Transverse colon (tissue), 4 donors: Measurements from ENCODE around the gene CRACDL. TPM values are rescaled to one million over a fixed set of nuclear protein-coding genes. Genes with fewer than 3 reads are reported as not detected.

Source experiments
- DNase-seq: peaks from one replicate; pipeline ENCODE4 v3.0.0-alpha.2; 2019
- H3K27ac ChIP-seq, 4 donors: fragments of 200-600 bp; sonication (generic); 2 replicates each; pipeline ENCODE4 v1.5.1; 2016 to 2018; ENCODE audit warnings: inconsistent platforms in 4 of 4
- H3K27me3 ChIP-seq: fragments of 200-600 bp; sonication (generic); 2 replicates; pipeline ENCODE4 v1.5.1; 2017; ENCODE audit warnings: inconsistent platforms
- H3K36me3 ChIP-seq, 4 donors: fragments of 200-600 bp; sonication (generic); 2 replicates each; pipeline ENCODE4 v1.5.1; 2017 to 2019; ENCODE audit warnings: inconsistent platforms in 4 of 4
- H3K4me1 ChIP-seq, 4 donors: fragments of 200-600 bp; sonication (generic); 2 replicates each; pipeline ENCODE4 v1.5.1; 2017 to 2020; ENCODE audit warnings: inconsistent platforms in 4 of 4
- H3K4me3 ChIP-seq, 4 donors: fragments of 200-600 bp; sonication (generic); 1 replicate in 1 of 4; 2 replicates in 3 of 4; pipeline versions ENCODE4 v1.5.1 to v1.6.1; 2017 to 2019; ENCODE audit warnings: inconsistent platforms in 4 of 4
- H3K9me3 ChIP-seq, 2 donors: fragments of 200-600 bp; sonication (generic); 2 replicates each; pipeline ENCODE4 v1.5.1; 2017 to 2019; ENCODE audit warnings: inconsistent platforms in 2 of 2
- CTCF ChIP-seq, 5 experiments: fragments of 200-600 bp in 3 of 5; fragments of 450-650 bp in 2 of 5; sonication (generic) in 3 of 5; IDR thresholded peaks; 1 replicate in 2 of 5; 2 replicates in 3 of 5; pipeline ENCODE4 v1.5.1; 2016 to 2017; ENCODE audit warnings: antibody characterized with exemption in 5 of 5, inconsistent platforms in 3 of 5, mild to moderate bottlenecking in 2 of 5, moderate library complexity in 1 of 5
- EP300 ChIP-seq: sonication (generic); formaldehyde crosslinking; IDR thresholded peaks from one replicate; pipeline ENCODE4 v1.6.1; 2017; ENCODE audit warnings: antibody characterized with exemption, low read depth
- POLR2A ChIP-seq: fragments of 450-650 bp; IDR thresholded peaks from one replicate; pipeline ENCODE4 v1.6.1; 2016; ENCODE audit warnings: antibody characterized with exemption, mild to moderate bottlenecking, moderate library complexity
- POLR2AphosphoS5 ChIP-seq, 3 donors: sonication (generic); formaldehyde crosslinking; IDR thresholded peaks; one replicate each; pipeline ENCODE4 v1.6.1; 2016; ENCODE audit warnings: antibody characterized with exemption in 3 of 3
- WGBS, 2 donors: methylation state at CpG; one replicate each; pipeline ENCODE4 v1.1.5; 2018; ENCODE audit warnings: low coverage in 1 of 2; 5-methylcytosine and 5-hydroxymethylcytosine counted together
- in situ Hi-C, 4 donors: fragments of 200-750 bp; cut with MboI; loops; one replicate each; pipeline versions ENCODE4 v1.15.0 to v1.15.1; 2017; ENCODE audit warnings: low sequenced_read_pairs in 3 of 4, low pct_ligation_motif_present in 1 of 4, low pct_unique_long_range_greater_than_20kb in 1 of 4
- intact Hi-C: fragments of 100-400 bp; cut with DNase I; formaldehyde crosslinking; loops from one replicate; pipeline ENCODE4 v1.15.1; 2023; ENCODE audit warnings: low total_unique reads
- total RNA-seq, 4 donors: library from RNA; depleted of rRNA; stranded (reverse); fragments of >200 nt; gene quantifications; one replicate each; pipeline ENCODE4 v1.1.0, GENCODE V29; 2016

Gene CRACDL
- total RNA-seq, 4 donors from 2014 or later = 15.1 to 21.3 (median 16.9) TPM

DNA sequence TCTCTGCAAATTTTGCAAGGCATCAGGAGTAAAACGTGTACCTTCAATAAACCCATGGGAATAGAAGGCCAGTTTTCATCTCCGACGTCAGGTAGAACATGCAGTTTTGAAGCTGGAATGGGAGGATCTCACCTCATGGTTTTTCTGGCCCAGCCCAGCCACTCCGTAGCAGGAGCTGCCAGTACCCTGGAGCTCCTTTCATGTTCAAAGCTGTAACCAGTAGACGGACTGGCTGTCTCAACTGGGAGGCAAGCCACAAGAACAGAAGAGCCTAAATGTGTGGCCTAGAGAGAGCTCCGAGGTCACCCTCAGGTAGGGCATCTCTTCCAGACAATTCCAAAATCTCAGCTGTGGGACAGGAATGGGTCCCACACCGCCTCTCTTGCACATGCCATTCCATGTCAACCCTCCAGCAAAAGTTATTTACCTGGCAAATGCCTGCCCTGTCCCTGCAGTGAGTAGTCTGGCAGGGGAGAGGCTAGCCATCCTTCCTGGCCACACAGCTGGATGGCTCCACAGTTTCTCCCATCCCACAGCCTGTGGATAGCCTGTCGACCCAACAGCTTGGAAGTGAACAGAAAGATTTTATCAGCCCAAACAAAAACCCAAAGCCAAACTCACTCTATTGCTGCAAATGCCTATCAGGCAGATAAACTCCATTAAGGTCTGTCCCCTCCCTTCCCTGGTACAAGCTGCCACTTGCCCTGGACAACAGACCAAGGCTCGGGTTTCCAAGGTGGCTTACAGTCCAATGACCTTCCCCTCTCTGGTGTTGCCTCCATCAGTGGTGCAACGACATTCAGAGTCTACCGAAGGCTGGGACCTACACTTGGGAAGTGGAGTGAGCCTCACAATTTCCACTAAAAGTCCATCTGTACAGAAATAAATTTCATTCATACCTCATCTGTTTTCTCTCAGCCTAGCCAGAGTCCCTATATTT is 27.8 kb downstream of the CRACDL start:
- Histone ChIP-seq H3K4me1 (peaks cover 0 to 10% (median 9%) of the 10 kb centered on the region in 4 donors), H3K4me3 (no peak overlapping the region), H3K9me3 (no peaks in the 10 kb centered on the region), H3K27ac (no peak overlapping the region), H3K27me3 (no peaks in the 10 kb centered on the region), H3K36me3 (no peaks in the 10 kb centered on the region)
- no peak for TF ChIP-seq POLR2AphosphoS5 (IDR thresholded peaks at IDR 0.05)
- no peak for TF ChIP-seq POLR2A
- TF ChIP-seq CTCF (IDR thresholded peaks at IDR 0.05) = no peak
- TF ChIP-seq EP300 = no peak
- in situ Hi-C loops (no loop called here), intact Hi-C loops (no loop called here)
- DNase-seq = no peak
- WGBS, 2 donors = 56 to 82% methylated on average over 3 to 11 of the region's 11 CpGs

DNA sequence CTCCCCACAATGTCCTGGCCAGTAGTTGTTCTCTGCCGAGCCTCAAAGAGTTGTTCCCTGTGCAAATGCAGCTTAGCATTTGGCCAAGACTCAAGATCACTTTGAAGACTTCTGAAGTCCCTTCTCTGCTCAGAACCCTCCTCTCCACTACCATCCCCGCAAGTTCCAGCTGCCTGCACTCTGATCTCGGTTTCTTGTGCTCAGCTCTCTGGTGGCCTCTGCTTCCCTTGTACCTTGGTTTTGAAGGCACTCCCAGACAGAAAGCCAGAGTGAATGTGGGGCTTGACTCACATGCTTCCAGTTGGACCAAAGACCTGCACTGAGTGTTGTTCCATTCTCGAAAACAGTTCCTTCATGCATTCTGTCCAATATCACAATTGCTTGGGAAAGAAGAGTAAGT is 28.6 kb downstream of the CRACDL start:
- H3K36me3 ChIP-seq = no peaks in the 10 kb centered on the region
- peaks cover 0 to 10% (median 9%) of the 10 kb centered on the region in 4 donors for H3K4me1 ChIP-seq
- WGBS, 2 donors = 87 to 93% methylated on average over 3 to 4 of the region's 4 CpGs
- no peak overlapping the region for H3K27ac ChIP-seq
- in situ Hi-C loops = no loop called here
- DNase-seq = no peak
- H3K27me3 ChIP-seq = no peaks in the 10 kb centered on the region
- intact Hi-C loops = no loop called here
- H3K4me3 ChIP-seq = no peak overlapping the region
- no peak for TF ChIP-seq EP300
- TF ChIP-seq POLR2AphosphoS5 (IDR thresholded peaks at IDR 0.05) = no peak
- no peak for TF ChIP-seq CTCF (IDR thresholded peaks at IDR 0.05)
- no peak for TF ChIP-seq POLR2A
- no peaks in the 10 kb centered on the region for H3K9me3 ChIP-seq

- H3K27me3 ChIP-seq = no peaks in the 10 kb centered on the region
- H3K27ac ChIP-seq = no peak overlapping the region
- in situ Hi-C loops = no loop called here
- WGBS, 2 donors = 89% methylated on average over 13 of the region's 13 CpGs; no CpG with 5 or more reads in 1 of the 2 donors
- H3K4me3 ChIP-seq = no peak overlapping the region
- H3K36me3 ChIP-seq = no peaks in the 10 kb centered on the region
- H3K9me3 ChIP-seq = no peaks in the 10 kb centered on the region
- H3K4me1 ChIP-seq = peaks cover 0 to under 1% (median 0%) of the 10 kb centered on the region in 4 donors
- no peak for DNase-seq
- intact Hi-C loops = no loop called here
- no peak for TF ChIP-seq POLR2A
- no peak for TF ChIP-seq CTCF (IDR thresholded peaks at IDR 0.05)
- TF ChIP-seq EP300 = no peak
- TF ChIP-seq POLR2AphosphoS5 (IDR thresholded peaks at IDR 0.05) = no peak
Observed at GRCh38 chr2:98903767-98904485, 32.1 kb downstream of the CRACDL start.

DNA sequence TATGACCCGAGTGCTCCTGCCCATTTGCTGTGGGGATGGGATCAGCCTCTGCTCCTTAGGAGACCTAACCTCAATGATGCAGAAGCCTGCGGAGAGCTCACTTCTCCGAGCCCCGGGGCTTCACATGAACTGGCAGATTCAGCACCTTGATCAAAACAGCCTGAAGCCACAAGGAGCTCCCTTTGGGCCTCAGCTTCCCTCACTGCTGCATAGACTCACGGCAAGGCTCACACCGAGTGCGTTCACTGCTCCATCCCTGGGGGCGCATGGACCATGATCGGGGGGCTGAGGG is 33.0 kb downstream of the CRACDL start:
- WGBS, 2 donors = 86 to 100% methylated on average over 2 to 9 of the region's 9 CpGs
- H3K27ac ChIP-seq = no peak overlapping the region
- no peak overlapping the region for H3K4me3 ChIP-seq

More for the DNA sequence above, 33.0 kb downstream of the CRACDL start:
- H3K27me3 ChIP-seq = no peaks in the 10 kb centered on the region
- no peak for DNase-seq
- H3K36me3 ChIP-seq = no peaks in the 10 kb centered on the region
- intact Hi-C loops (no loop called here), in situ Hi-C loops (no loop called here)
- no peaks in the 10 kb centered on the region for H3K4me1 ChIP-seq
- no peak for TF ChIP-seq EP300
- TF ChIP-seq POLR2AphosphoS5 (IDR thresholded peaks at IDR 0.05) = no peak
- no peak for TF ChIP-seq CTCF (IDR thresholded peaks at IDR 0.05)
- TF ChIP-seq POLR2A = no peak
- no peaks in the 10 kb centered on the region for H3K9me3 ChIP-seq
